Stimulated activated CD8-positive, alpha-beta memory T cell treated with anti-CD3 and anti-CD28 coated beads, Interleukin-15, amount 100 ng/mL, for 48 hours (primary cell): ENCODE measurements around the gene VPREB1.
A peak's percentile ranks its signal among the peaks of the same experiment; 100 is the strongest.
"Not testable (repeated sequence)": the region's sequence is repeated elsewhere in the genome, so short reads cannot be mapped to it uniquely, and the experiment has no call there.

Source experiments
- DNase-seq, 2 donors: peaks; one replicate each; pipeline ENCODE4 v3.0.0-alpha.2; 2020; ENCODE audit warnings: low read depth in 2 of 2

The VPREB1 gene

DNA sequence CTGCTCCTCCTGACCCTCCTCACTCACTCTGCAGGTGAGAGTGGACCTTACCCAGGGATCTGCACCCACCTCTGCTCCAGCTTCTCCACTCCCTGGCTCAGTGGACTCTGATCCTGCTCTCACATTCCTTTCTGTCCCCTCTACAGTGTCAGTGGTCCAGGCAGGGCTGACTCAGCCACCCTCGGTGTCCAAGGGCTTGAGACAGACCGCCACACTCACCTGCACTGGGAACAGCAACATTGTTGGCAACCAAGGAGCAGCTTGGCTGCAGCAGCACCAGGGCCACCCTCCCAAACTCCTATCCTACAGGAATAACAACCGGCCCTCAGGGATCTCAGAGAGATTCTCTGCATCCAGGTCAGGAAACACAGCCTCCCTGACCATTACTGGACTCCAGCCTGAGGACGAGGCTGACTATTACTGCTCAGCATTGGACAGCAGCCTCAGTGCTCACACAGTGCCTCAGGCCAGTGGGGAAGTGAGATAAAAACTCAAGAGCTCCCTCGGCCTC lies 29.7 kb upstream of the VPREB1 start:
- no peak for DNase-seq

DNA sequence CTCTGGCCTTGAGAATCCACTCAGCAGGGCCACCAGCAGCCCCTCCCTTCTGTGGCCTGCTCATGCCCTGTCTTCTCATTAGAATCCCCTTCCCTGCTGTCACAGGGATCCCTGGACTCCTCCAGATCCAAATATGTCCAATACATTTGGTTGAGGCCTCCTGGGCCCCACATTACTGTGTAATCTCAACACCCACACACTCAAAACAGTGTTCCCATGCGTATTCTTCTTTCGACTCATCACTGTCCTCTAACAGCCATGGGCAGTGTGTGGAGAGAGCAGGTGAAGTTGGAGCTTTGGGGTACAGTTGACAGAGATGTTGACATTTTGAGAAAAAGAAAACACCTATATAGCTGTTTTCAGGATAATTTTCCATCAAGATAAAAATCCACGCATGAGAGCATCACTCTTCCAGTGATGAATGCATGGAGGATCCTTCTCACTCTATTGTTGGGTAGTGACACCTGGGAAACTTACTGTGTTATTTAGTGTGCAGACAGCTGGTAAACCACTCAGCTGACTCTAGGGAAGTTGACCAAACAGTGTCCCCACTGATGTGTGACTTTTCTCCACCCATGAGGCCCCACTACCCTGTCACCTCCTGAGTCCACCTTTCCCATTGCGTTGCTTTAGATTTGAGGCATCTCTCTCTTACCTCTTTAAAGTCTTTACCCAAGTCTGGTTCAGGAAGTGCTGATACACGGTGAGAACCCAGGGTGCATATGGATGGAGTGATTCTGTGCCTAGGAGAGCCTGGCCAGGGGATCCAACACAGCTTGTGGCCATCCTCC lies 28.7 kb upstream of the VPREB1 start:
- no peak for DNase-seq

DNA sequence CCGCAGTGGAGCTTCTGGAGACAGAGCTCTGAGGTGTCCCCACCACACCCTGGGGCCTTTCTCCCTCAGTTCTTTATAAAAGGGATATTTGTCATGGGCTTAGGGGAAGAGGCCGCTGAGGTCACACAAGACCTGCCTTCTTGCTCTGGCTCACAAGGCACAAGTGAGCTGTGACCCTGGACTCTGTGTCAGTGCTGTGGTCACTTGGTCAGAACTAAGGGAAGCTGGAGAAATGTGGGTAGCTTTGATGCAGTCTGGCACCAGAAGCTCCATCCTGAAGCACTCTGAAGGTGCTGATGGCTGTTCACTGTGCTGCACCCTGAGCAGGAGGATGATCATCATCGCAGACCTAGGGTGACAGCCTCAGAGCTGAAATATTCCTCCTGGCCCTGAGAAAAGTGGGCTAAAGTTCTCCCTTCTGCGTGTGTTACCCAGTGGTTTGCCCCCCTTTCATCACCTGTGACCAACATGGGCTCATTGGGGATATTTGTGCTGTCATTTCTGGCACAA lies 28.1 kb upstream of the VPREB1 start:
- DNase-seq: no peak

DNA sequence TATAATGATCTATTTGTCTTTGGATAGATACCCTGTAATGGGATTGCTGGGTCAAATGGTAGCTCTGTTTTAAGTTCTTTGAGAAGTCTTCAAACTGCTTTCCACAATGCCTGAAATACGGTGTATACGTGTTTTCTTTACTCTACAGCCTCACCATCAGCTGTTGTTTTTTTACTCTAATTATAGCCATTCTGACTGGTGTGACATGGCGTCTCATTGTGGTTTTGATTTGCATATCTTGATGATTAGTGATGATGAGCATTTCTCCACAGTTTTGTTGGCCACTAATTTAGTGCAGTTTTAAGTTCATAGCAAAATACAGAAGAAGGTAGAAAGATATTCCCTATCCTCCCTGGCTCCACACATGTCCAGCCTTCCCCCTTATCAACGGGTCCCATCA lies 26.3 kb upstream of the VPREB1 start:
- no peak for DNase-seq

DNA sequence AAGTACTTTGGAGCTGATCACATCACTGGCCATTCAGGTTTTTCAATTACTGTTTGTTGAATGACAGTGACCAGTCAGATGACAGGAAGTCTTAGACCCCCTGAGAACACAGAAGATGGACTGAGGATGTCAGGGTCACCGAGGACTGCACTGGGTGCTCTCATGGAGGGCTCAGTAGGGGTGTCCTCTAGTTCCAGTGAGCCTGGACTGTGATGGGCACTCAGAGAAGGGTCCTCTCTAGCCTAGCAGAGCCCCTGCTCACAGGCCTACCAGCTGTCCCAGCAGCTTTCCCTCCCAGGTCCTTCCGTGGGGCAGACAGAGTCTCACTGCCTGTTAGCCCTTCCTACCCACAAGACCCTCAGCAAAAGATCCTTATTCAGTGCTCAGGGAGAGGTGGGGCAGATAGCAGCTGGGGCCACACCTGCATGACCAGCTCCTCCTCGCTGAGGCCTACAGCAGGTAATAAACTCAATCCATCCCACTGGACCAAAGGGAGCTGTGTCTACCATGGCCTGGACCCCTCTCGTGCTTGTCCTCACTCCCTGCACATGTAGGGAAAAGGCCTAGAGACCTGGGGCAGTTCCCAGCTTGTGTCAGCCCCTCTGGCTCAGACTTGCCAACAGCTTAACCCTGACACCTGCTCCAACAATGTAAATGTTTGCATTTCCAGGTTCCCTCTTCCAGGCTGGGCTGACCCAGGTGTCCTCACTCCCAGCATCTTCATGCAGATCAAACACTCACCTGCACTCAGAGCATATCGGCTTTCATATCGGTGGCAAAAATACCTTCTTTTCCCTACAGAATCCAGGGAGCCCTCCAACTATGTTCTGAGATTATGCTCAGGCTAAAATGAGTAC lies 25.2 kb upstream of the VPREB1 start:
- no peak for DNase-seq

- not testable (repeated sequence) for DNase-seq
Observed at GRCh38 chr22:22221043-22221442, 23.5 kb upstream of the VPREB1 start.

- no peak for DNase-seq
Observed at GRCh38 chr22:22226448-22227187, 18.0 kb upstream of the VPREB1 start.

DNA sequence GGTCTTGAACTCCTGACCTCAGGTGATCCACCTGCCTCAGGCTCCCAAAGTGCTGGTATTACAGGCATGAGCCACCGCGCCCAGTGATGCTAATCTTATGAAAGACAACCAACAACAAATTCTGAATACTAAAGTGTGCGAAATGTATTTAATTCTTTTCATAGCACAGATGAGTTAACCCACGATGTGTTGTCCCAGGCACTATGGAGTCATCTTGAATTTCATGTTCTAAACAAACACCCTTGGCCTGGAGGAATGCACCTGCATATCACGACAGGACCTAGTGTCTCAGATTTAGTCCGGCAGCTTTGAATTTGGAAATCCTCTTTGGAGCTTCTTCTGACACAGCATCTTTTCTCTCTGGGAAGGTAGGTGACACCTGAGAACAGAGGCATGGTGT lies 16.2 kb upstream of the VPREB1 start:
- DNase-seq: no peak

- no peak for DNase-seq
Observed at GRCh38 chr22:22228921-22229320, 15.7 kb upstream of the VPREB1 start.

DNA sequence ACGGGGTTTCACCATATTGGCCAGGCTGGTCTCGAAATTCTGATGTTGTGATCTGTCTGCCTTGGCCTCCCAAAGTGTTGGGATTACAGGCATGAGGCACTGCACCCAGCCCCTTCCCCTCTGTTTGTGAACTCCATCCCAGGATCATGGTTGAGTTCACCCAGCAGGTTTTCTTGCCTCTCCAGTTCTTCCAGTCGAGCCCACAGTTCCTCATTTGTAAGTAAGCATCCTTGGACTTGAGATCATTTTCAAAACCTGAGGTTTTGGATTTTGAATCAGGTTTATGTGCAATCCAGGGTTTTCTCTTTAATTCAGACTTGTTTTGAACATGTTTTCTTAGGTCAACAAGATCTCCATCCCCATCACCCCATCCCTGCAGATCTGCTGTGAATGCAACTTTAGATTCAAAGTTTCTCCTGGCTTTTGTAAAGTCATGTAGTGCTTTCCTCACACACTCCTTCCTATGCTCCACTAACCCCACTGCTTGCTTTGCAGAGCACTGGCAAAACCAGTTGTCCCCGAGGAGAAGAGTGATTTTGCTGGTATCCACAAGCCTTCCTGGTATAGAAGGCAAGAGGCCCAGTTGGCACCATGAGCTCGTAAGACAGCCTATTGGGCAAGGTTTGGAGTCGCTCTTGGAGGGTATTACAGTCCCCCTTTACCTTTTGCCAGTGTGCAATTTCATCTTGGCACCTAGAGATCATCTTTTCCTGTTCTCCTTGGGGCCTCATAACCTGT lies 14.7 kb upstream of the VPREB1 start:
- no peak for DNase-seq

DNA sequence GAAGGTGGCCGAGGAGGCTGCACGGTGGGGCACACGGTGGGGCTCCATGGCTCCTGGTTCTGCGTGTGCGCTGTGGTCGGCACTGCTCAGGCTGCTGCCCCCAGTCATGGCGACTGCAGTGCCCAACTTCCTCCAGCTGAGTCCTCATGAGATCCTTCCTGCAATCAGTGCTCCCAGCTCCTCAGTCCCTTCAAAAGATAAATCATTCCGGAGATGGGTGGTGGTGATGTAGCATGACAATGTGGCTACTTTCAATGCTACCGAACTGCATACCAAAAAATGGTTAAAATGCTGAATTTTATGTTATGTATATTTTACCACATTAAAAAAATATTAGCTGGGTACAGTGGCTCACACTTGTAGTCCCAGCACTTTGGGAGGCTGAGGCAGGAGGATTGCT lies 14.1 kb upstream of the VPREB1 start:
- DNase-seq: no peak

GRCh38 chr22:22233081-22233480 lies 11.5 kb upstream of the VPREB1 start:
- no peak for DNase-seq

GRCh38 chr22:22235558-22235957 lies 9.0 kb upstream of the VPREB1 start:
- DNase-seq: peak in 1 of 2 donors; percentile 29

DNA sequence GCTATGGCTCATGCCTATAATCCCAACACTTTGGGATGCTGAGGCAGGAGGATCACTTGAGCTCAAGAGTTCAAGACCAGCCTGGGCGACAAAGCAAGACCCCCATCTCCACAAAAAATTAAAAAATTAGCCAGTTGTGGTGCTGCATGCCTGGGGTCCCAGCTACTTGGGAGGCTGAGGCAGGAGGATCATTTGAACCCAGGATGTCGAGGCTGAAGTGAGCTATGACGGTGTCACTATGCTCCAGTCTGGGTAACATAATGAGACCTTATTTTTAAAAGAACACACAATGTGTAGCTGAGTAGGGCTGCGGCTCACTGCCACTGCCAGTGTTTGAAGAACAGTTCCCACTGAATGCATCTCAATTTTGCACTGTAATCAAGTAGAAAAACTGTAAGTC lies 7.1 kb upstream of the VPREB1 start:
- DNase-seq: no peak

- DNase-seq: no peak
Observed at GRCh38 chr22:22239311-22239939, 5.2 kb upstream of the VPREB1 start.

DNA sequence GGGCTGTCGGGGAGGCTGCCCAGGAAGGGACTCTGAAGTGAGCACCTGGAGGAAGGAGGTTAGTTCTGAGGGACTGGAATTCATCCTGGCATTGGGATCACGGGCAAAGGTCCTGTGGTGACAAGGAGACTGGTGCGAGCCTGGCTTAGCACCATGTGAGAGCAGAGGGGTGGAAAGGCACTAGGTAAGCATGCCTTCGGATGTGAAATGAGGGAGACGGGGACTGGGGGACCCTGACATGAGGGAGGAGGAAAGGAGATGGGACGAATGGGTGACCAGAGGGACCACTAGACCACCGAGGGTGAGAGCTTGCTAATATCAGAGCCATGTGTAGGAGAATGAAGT lies 3.1 kb upstream of the VPREB1 start:
- DNase-seq: no peak

DNA sequence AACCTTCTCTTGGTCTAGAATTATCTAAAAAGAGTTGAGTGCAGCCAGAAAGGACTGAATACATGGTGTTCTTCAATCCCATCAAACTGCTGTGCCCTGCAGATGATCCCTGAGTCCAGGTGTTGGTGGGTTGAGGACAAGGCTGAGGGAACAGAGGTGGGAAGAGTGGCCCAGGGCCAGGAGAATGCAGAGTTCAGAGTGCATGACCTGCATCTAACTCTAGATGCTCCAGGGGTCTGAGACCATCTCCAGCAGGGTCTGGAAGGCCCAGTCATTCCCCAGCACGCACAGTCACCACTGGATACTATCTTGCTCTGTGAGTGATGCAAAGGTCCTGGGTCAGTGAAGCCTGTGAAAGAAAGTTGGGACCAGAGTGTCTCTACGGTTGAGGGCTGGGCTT lies 2.1 kb upstream of the VPREB1 start:
- no peak for DNase-seq

GRCh38 chr22:22243033-22243680 lies 1.4 kb upstream of the VPREB1 start:
- no peak for DNase-seq

GRCh38 chr22:22245256-22245909 lies 797 bp downstream of the VPREB1 start:
- DNase-seq: no peak
